ENCODE data around the gene BLM.

Gene BLM

DNA sequence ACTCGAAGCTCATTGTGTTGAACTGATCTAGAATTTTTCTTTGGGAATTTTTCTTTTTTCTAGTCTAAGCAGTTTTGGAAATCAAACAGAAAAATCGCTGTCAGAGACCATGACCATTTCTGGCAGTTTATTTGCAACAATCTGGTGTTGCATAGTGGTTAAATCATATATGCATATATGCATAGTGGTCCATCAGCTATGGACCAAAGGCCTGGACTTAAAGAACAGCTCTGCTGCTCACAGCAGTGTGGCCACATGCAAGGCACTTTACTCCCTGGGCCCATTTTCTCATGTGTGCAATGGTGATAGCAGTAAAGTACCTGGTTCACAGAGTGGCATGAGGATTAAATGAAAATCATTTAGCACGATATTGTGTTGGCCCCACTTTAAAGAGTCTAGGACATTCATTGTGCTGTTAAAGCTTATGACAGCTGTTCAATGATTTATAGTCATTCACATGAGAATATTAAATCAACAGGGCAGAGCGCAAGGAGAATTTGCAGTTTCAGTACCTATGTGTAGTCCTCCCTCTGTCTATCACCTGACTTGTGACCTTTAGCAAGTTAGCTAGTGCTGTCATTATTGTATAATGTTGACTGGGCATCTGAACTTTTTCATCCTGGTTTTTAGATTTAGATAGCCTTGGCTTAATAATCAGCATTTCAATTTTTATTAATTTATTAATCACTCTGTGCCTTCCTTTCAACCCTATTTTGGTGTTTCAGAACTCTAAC, 46.4 kb downstream of the BLM start:
- TF ChIP-seq, protein P1, sequence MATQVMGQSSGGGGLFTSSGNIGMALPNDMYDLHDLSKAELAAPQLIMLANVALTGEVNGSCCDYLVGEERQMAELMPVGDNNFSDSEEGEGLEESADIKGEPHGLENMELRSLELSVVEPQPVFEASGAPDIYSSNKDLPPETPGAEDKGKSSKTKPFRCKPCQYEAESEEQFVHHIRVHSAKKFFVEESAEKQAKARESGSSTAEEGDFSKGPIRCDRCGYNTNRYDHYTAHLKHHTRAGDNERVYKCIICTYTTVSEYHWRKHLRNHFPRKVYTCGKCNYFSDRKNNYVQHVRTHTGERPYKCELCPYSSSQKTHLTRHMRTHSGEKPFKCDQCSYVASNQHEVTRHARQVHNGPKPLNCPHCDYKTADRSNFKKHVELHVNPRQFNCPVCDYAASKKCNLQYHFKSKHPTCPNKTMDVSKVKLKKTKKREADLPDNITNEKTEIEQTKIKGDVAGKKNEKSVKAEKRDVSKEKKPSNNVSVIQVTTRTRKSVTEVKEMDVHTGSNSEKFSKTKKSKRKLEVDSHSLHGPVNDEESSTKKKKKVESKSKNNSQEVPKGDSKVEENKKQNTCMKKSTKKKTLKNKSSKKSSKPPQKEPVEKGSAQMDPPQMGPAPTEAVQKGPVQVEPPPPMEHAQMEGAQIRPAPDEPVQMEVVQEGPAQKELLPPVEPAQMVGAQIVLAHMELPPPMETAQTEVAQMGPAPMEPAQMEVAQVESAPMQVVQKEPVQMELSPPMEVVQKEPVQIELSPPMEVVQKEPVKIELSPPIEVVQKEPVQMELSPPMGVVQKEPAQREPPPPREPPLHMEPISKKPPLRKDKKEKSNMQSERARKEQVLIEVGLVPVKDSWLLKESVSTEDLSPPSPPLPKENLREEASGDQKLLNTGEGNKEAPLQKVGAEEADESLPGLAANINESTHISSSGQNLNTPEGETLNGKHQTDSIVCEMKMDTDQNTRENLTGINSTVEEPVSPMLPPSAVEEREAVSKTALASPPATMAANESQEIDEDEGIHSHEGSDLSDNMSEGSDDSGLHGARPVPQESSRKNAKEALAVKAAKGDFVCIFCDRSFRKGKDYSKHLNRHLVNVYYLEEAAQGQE (IDR thresholded peaks at IDR 0.05; ENCODE audit: insufficient read depth in 1 of 2, low read depth in 2 of 2, low read length in 2 of 2): no peak
- TF ChIP-seq TAF1 (IDR thresholded peaks at IDR 0.05; ENCODE audit: borderline replicate concordance, insufficient read depth, low read length): no peak
- TF ChIP-seq POLR2AphosphoS5 (IDR thresholded peaks at IDR 0.05; ENCODE audit: low read depth, low read length): no peak

DNA sequence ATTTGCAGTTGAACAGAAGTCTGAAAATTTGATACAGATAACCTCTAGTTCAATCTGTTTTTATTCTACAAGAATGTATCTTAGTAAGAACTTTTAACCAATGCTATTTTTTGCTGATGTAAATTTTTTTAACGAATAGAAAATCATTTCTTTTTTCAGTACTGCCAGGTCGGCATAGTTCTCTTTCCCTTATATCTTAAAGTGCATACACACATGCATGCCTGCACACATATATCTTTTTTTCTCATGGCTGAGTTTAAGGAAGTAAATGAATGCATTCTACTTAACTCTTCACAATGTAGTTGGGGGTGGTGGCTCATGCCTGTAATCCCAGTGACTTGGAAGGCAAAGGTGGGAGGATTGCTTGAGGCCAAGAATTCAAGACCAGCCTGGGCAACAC, 48.4 kb downstream of the BLM start:
- no peak for TF ChIP-seq POLR2AphosphoS5 (IDR thresholded peaks at IDR 0.05; ENCODE audit: low read depth, low read length)
- TF ChIP-seq FOXP2 (optimal IDR thresholded peaks at IDR 0.05; ENCODE audit: borderline replicate concordance, extremely low read depth, extremely low read length, insufficient read depth): no peak
- TF ChIP-seq, protein P1 (IDR thresholded peaks at IDR 0.05; ENCODE audit: insufficient read depth in 1 of 2, low read depth in 2 of 2, low read length in 2 of 2): no peak
- no peak for TF ChIP-seq SIN3A (IDR thresholded peaks at IDR 0.05; ENCODE audit: borderline replicate concordance, insufficient read depth, low read length)
- no peak for TF ChIP-seq TAF1 (IDR thresholded peaks at IDR 0.05; ENCODE audit: borderline replicate concordance, insufficient read depth, low read length)

DNA sequence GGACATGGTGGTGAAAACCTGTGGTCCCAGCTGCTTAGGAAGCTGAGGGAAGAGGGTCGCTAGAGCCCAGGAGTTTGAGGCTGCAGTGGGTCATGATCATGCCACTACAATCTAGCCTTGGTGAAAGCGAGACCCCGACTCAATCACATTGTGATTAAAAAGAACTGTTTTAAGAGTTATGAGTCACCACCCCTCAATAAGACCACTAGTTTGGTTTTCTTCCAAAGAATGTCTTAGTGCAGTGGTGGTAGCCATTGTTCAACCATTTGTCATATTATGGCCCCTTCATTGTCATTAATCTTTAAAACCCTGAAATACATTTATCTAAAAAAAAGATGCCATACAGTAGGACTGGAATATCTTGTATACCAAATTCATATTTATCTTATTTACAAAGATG, 48.8 kb downstream of the BLM start:
- no peak for TF ChIP-seq FOXP2 (optimal IDR thresholded peaks at IDR 0.05; ENCODE audit: borderline replicate concordance, extremely low read depth, extremely low read length, insufficient read depth)
- TF ChIP-seq TAF1 (IDR thresholded peaks at IDR 0.05; ENCODE audit: borderline replicate concordance, insufficient read depth, low read length): no peak
- TF ChIP-seq, protein P1 (IDR thresholded peaks at IDR 0.05; ENCODE audit: insufficient read depth in 1 of 2, low read depth in 2 of 2, low read length in 2 of 2): no peak
- TF ChIP-seq SIN3A (IDR thresholded peaks at IDR 0.05; ENCODE audit: borderline replicate concordance, insufficient read depth, low read length): no peak
- no peak for TF ChIP-seq POLR2AphosphoS5 (IDR thresholded peaks at IDR 0.05; ENCODE audit: low read depth, low read length)

DNA sequence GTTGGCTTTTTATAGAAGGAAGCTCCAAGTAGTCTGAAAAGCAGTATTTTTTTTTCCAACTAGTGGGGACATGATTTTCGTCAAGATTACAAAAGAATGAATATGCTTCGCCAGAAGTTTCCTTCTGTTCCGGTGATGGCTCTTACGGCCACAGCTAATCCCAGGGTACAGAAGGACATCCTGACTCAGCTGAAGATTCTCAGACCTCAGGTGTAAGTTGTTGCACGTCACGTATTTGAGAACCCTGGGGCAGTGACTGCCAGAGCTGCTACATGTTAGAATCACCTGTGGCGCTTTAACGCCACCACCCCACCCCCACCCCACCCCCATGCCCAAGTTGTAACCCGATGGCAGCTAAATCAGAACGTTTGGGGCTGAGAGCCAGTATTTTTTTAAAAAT, 52.2 kb downstream of the BLM start:
- TF ChIP-seq POLR2AphosphoS5 (IDR thresholded peaks at IDR 0.05; ENCODE audit: low read depth, low read length) (no peak), SIN3A (IDR thresholded peaks at IDR 0.05; ENCODE audit: borderline replicate concordance, insufficient read depth, low read length) (no peak), TAF1 (IDR thresholded peaks at IDR 0.05; ENCODE audit: borderline replicate concordance, insufficient read depth, low read length) (no peak), FOXP2 (optimal IDR thresholded peaks at IDR 0.05; ENCODE audit: borderline replicate concordance, extremely low read depth, extremely low read length, insufficient read depth) (no peak)
- TF ChIP-seq, protein P1 (IDR thresholded peaks at IDR 0.05; ENCODE audit: insufficient read depth in 1 of 2, low read depth in 2 of 2, low read length in 2 of 2): no peak

DNA sequence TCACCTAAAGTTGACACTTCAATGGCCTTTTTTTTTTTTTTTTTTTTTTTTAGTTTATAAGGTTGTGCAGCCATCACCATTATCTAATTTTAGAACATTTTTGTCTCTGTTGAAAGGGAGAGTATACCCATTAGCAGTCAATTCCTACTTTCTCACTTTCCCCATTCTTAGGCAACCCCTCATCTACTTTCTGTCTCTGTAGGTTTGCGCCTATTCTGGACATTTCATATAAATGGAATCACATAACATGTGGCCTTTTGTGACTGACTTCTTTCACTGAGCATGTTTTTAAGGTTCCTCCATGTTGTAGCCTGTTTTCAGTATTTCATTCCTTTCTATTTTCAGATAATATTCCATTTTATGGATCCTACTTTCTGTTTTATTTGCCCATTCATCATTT, 56.3 kb downstream of the BLM start:
- TF ChIP-seq POLR2AphosphoS5 (IDR thresholded peaks at IDR 0.05; ENCODE audit: low read depth, low read length) (no peak), SIN3A (IDR thresholded peaks at IDR 0.05; ENCODE audit: borderline replicate concordance, insufficient read depth, low read length) (no peak), FOXP2 (optimal IDR thresholded peaks at IDR 0.05; ENCODE audit: borderline replicate concordance, extremely low read depth, extremely low read length, insufficient read depth) (no peak), TAF1 (IDR thresholded peaks at IDR 0.05; ENCODE audit: borderline replicate concordance, insufficient read depth, low read length) (no peak)
- TF ChIP-seq, protein P1 (IDR thresholded peaks at IDR 0.05; ENCODE audit: insufficient read depth in 1 of 2, low read depth in 2 of 2, low read length in 2 of 2): no peak
